Activated CD8-positive, alpha-beta memory T cell treated with anti-CD3 and anti-CD28 coated beads, Interleukin-2, amount 50 U/mL, for 24 hours (primary cell): ENCODE data around the gene SCD5.

Experiments
- DNase-seq: peaks from one replicate; pipeline ENCODE4 v3.0.0-alpha.2; 2020; ENCODE audit errors: extremely low read depth

SCD5 gene

GRCh38 chr4:82630079-82630478 is 168.5 kb downstream of the SCD5 start:
- no peak for DNase-seq

DNA sequence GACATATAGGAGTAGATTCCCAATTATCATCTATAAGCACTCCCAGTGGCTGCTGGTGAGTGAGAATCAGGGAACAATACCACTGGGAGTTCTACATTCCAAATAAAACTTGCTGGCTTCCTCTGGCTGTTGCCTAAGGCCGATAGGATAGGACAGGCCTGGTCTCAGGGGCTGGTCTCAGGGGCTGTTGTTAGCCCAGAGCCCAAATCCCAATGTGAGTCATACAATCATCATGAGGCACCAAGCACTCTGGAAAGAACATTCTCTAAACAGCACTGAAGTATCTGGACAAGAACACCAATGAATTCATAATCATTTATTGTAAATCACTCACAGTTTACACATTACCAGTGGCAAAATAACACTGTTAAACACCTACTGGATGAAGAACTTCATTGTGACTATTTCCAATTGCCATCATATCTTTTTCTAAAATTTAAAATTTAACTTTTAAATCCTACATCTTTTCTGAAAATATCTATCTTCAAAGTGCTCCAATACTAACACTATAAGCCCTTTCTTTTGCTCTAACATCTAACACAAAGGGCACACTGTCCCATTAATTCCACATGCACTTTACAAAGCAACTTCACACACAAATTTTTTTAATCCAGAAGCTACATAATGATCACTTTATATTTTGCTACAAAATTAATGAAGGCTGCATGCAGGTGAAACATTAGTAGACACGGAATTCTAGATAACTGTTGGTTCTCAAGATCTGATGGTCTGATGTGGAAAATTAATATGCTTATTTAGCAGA is 169.2 kb downstream of the SCD5 start:
- DNase-seq, result no peak

DNA sequence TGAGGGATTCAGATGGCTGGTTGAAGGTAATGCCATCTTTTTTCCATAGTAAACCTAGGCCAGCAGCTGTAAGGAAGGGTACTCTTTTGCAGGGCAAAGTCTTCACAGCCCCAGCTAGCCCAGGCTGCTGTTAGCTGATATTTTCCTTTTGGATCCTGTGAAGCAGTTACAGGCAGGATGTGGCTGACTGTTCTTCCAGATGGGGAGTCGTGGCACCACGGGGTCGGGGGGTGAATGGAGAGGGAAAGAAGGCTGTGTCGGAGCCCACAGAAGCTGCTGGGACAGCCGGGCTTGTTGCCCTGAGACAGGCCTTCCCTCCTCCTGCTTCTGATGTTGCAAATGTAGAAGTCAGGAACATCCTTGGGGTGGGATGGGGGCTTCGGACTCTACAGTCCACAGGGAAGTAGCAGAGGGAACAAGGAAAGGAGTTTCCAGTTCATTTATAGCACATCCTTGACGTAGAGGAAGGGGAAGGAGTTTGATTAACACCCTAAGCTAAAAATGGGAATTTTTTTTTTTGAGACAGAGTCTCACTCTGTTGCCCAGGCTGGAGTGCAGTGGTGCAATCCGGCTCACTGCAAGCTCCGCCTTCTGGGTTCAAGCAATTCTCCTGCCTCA is 172.2 kb downstream of the SCD5 start:
- DNase-seq, result no peak

DNA sequence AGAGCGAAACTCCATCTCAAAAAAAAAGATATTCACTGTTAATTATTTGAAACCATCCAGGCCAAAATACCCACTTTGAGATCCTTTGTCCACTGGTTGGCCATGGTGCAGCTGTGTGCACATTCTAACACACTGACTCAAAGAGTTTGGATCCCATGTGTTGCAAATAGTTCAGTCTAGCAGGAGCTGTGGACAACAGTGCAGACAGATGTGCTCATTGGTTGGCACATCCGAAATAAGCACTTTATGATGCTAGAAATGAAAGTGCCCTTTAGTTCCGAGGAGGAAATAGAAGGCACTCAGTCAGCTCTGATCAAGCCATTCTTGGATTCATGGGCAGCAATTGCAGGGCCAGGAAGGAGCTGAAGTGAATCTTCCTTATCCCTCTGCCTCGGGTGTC is 173.8 kb downstream of the SCD5 start:
- no peak for DNase-seq

GRCh38 chr4:82623121-82623683 is 175.4 kb downstream of the SCD5 start:
- no peak for DNase-seq

DNA sequence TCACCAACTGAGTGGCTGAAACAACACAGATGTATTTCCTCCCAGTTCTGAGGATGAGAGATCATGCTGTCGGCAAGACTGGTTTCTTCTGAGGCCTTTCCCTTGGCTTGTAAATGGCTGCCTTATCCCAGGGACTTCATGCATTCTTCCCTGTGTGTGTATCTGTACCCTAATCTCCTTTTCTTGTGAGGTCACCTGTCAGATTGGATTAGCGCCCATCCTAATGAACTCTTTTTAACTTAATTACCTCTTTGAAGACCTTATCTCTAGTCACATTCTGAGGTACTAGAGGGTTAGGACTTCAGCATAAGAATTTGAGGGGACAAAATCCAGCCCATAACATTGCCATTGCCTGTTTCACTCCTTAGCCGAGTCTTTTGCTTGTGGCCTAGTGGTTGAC is 177.3 kb downstream of the SCD5 start:
- no peak for DNase-seq

GRCh38 chr4:82620126-82620735 is 178.4 kb downstream of the SCD5 start:
- DNase-seq, result no peak

GRCh38 chr4:82618103-82618720 is 180.4 kb downstream of the SCD5 start:
- DNase-seq, result no peak

GRCh38 chr4:82614838-82615449 is 183.7 kb downstream of the SCD5 start:
- no peak for DNase-seq

- DNase-seq, result no peak
Measured at GRCh38 chr4:82613121-82613520, 185.5 kb downstream of the SCD5 start.

DNA sequence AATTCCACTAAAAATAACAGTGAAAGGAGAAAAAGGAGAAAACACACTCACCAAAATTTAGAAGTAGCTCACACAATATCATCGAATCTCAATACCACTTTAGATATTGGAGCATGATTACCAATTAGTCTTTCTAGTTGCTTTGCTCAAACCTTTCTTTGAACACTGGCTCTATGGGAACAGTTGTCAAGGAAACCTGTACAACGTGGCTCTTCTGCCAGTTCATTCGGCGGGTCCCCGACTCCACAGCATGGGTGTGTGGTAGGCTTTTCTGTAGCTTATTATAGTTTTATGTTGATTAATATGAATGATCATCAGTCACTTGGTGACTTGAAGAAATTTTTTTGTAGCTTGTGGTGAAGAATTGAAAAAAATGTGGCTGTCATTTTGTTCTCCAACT is 186.6 kb downstream of the SCD5 start:
- no peak for DNase-seq

DNA sequence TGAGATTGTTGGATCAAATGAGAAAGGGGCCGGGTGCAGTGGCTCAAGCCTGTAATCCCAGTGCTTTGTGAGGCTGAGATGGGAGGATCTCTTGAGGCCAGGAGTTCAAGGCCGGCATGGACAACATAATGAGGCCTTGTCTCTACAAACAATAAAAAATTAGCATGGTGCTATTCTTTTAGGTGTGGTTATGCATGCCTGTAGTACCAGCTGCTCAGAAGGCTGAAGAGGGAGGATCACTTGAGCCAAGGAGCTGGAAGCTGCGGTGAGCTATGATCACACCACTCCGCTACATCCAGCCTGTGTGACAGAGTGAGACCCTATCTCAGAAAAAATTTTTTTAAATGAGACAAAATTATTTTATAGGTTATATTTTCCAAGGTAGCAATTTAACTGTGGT is 187.1 kb downstream of the SCD5 start:
- no peak for DNase-seq

GRCh38 chr4:82610041-82610440 is 188.6 kb downstream of the SCD5 start:
- DNase-seq, result no peak

DNA sequence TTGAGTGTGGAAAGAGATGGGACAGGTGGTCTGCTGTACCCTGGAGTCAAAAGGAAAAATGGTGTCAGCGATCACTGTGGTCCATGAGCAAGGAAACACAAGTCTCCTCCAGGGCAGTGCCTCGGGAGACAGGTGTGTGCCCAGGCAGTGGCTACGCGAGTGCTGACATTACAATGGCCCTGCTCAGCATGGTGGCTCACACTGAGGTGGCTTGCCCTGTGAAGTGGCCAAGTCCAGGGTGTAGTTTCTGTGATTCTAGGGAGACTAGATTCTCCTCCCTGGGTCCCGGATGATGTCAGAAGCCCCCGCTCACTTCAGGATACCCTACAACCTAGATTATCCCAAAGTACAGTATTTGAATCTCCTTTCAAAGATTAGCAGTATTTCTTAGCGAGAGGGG is 192.0 kb downstream of the SCD5 start:
- DNase-seq, result no peak

- DNase-seq, result no peak
Measured at GRCh38 chr4:82604522-82604921, 194.1 kb downstream of the SCD5 start.

GRCh38 chr4:82601242-82602015 is 197.2 kb downstream of the SCD5 start:
- DNase-seq, result no peak

GRCh38 chr4:82599336-82599735 is 199.3 kb downstream of the SCD5 start:
- no peak for DNase-seq

DNA sequence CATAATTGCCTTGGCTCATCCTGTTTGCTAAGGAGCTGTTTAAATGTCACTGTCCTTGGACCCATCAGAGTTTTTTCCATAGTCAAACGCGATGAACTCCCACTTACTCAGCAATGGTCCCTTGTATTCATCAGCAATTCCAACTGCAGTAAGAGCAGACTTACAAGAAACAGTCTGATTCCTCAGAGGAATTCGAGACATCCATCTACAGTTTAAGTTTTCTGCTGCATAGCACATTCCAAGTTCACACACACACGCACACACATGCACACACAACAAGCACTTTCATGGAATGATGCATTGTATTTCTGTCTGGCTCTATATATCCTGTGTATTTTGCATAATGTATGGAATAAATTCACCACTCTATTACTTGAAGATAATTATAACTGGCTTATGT is 204.1 kb downstream of the SCD5 start:
- no peak for DNase-seq

DNA sequence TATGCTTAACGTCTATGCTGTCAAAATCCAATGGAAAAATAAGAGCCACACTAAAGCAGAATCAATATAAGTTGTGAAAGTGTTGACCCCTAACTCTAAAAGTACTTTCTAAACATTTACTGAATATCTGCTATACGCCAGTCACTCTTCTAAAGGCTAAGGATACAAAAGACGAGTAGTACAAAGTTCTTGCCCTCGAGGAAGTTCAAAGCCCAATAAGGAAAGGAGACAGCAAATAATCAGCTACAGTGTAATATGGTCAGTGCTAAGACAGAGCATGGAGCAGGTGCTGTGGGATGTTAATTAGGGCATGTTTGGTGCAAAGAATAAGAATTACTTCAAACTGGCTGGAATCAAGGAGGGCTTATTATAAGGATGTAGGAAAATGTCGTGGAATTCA is 205.2 kb downstream of the SCD5 start:
- DNase-seq, result no peak

DNA sequence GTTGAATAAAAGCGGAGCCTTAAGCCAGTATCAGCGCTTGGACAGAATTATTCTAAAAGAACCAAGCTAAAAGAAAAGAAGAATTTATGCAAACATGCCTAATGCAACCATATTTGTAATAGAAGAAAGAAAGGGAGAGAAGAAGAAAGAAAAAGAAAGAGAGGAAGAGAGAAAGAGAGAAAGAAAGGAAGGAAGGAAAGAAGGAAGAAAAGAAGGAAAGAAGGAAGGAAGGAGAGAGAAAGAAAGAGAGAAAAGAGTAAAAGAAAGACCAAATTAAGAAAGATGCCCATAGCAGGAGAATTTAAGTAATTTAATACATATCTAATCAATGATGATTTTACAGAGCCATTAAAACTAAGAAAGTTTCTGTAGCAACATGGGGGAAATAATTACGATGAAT is 206.0 kb downstream of the SCD5 start:
- no peak for DNase-seq

GRCh38 chr4:82591592-82591991 is 207.0 kb downstream of the SCD5 start:
- no peak for DNase-seq
